HG03066 (cell line): Measurements from ENCODE around the gene LRRC8E.
"Not testable (repeated sequence)": the region's sequence is repeated elsewhere in the genome, so short reads cannot be mapped to it uniquely, and the experiment has no call there.

Source experiments
- ATAC-seq: cut with Tn5 transposase; IDR thresholded peaks from one replicate; pipeline ENCODE4 v1.9.1; 2021; ENCODE audit warnings: low read depth; ENCODE audit not compliant: unreplicated experiment

The LRRC8E gene

GRCh38 chr19:7879836-7880235 is 8.5 kb upstream of the LRRC8E start:
- ATAC-seq: no peak

GRCh38 chr19:7881910-7882309 is 6.4 kb upstream of the LRRC8E start:
- no peak for ATAC-seq

- no peak for ATAC-seq
These were observed 5.2 kb upstream of the LRRC8E start for GRCh38 chr19:7883105-7883504.

- no peak for ATAC-seq
These were observed 4.3 kb upstream of the LRRC8E start for GRCh38 chr19:7883796-7884570.

GRCh38 chr19:7885818-7886217 is 2.5 kb upstream of the LRRC8E start:
- no peak for ATAC-seq

GRCh38 chr19:7887408-7888144 is 734 bp upstream of the LRRC8E start:
- no peak for ATAC-seq

GRCh38 chr19:7888826-7889217 is 512 bp downstream of the LRRC8E start:
- ATAC-seq: no peak

- ATAC-seq: not testable (repeated sequence)
These were observed 5.2 kb downstream of the LRRC8E start for GRCh38 chr19:7893362-7894101.

- no peak for ATAC-seq
These were observed 6.5 kb downstream of the LRRC8E start for GRCh38 chr19:7894612-7895309.

GRCh38 chr19:7895565-7895964 is 7.3 kb downstream of the LRRC8E start:
- ATAC-seq: no peak

- no peak for ATAC-seq
These were observed 9.0 kb downstream of the LRRC8E start for GRCh38 chr19:7897292-7897691.

GRCh38 chr19:7898967-7899366 is 10.7 kb downstream of the LRRC8E start:
- no peak for ATAC-seq

GRCh38 chr19:7899751-7900378 is 11.6 kb downstream of the LRRC8E start:
- no peak for ATAC-seq

GRCh38 chr19:7900401-7900870 is 12.1 kb downstream of the LRRC8E start:
- no peak for ATAC-seq

- ATAC-seq: no peak
These were observed 12.6 kb downstream of the LRRC8E start for GRCh38 chr19:7900931-7901330.

- no peak for ATAC-seq
These were observed 13.0 kb downstream of the LRRC8E start for GRCh38 chr19:7901337-7901736.

- ATAC-seq: no peak
These were observed 14.5 kb downstream of the LRRC8E start for GRCh38 chr19:7902796-7903243.

- ATAC-seq: peak; percentile 74
These were observed 15.1 kb downstream of the LRRC8E start, which contains the start of gene MAP2K7 for GRCh38 chr19:7903244-7904073. MAP2K7 (plus strand) TSS chr19:7903877; CDS start chr19:7903945, 68 bp downstream.
